PC-9 (cell line): ENCODE data around the gene OS9. TPM values are rescaled to one million over a fixed set of nuclear protein-coding genes. Genes with fewer than 3 reads are reported as not detected.
A peak's percentile ranks its signal among the peaks of the same experiment; 100 is the strongest.

Experiments
- BruUV-seq: library from RNA; stranded (reverse); fragments of 400-500 nt; replicated peaks from 2 replicates; lab custom pipeline; 2021; lab: Mats Ljungman, UMichigan
- CTCF ChIA-PET: fragments of 300-600 bp; sonication (Branson Sonifier 250); formaldehyde crosslinking; loops from one replicate; lab custom pipeline; 2022; ENCODE audit warnings: antibody characterized with exemption; lab: Charles Lee
- POLR2A ChIA-PET: fragments of 300-600 bp; sonication (Branson Sonifier 250); formaldehyde crosslinking; loops from one replicate; lab custom pipeline; 2022; ENCODE audit warnings: antibody characterized with exemption; ENCODE audit not compliant: unreplicated experiment; lab: Charles Lee
- DNase-seq, 2 experiments: peaks; one replicate each; pipeline versions ENCODE4 v3.0.0 to v3.0.0-alpha.2; 2015 to 2022; ENCODE audit warnings: mixed read lengths in 1 of 2
- H2AFZ ChIP-seq: fragments of 200-600 bp; sonication (generic); 2 replicates; pipeline ENCODE4 v1.8.1; 2017; ENCODE audit warnings: antibody characterized with exemption
- H3F3A ChIP-seq: fragments of 200-600 bp; sonication (generic); 2 replicates; pipeline ENCODE4 v1.8.1; 2017; ENCODE audit warnings: antibody characterized with exemption, mild to moderate bottlenecking, low read depth; ENCODE audit not compliant: insufficient read depth
- H3K27ac ChIP-seq: fragments of 200-600 bp; sonication (generic); 2 replicates; pipeline ENCODE4 v1.6.1; 2016; ENCODE audit warnings: mixed run types
- H3K27me3 ChIP-seq: fragments of 200-600 bp; sonication (generic); 2 replicates; pipeline ENCODE4 v1.6.1; 2016; ENCODE audit warnings: low read depth, mixed run types; ENCODE audit not compliant: insufficient read depth
- H3K36me3 ChIP-seq: fragments of 200-600 bp; sonication (generic); 2 replicates; pipeline ENCODE4 v1.6.1; 2016; ENCODE audit warnings: low read depth, mixed run types
- H3K4me1 ChIP-seq: fragments of 200-600 bp; sonication (generic); replicated peaks from 2 replicates; pipeline ENCODE4 v1.6.1; 2016; ENCODE audit warnings: mixed run types; ENCODE audit not compliant: insufficient read depth
- H3K4me2 ChIP-seq: fragments of 200-600 bp; sonication (generic); 2 replicates; pipeline ENCODE4 v1.6.1; 2017; ENCODE audit warnings: mixed run types
- H3K4me3 ChIP-seq: fragments of 200-600 bp; sonication (generic); 2 replicates; pipeline ENCODE4 v1.6.1; 2016; ENCODE audit warnings: mixed run types
- H3K79me2 ChIP-seq: fragments of 200-600 bp; sonication (generic); 2 replicates; pipeline ENCODE4 v1.6.1; 2017; ENCODE audit warnings: low read depth, mixed run types
- H3K9me2 ChIP-seq: fragments of 200-600 bp; sonication (generic); 2 replicates; pipeline ENCODE4 v1.8.1; 2017; ENCODE audit warnings: mild to moderate bottlenecking; ENCODE audit not compliant: insufficient read depth
- H3K9me3 ChIP-seq: fragments of 200-600 bp; sonication (generic); 2 replicates; pipeline ENCODE4 v1.8.1; 2016; ENCODE audit warnings: low read depth; ENCODE audit not compliant: insufficient read depth
- H4K20me1 ChIP-seq: fragments of 200-600 bp; sonication (generic); 2 replicates; pipeline ENCODE4 v1.8.1; 2017; ENCODE audit not compliant: insufficient read depth
- CTCF ChIP-seq: fragments of 200-600 bp; sonication (generic); conservative IDR thresholded peaks from 2 replicates; pipeline ENCODE4 v1.6.1; 2017; ENCODE audit warnings: mixed run types, antibody characterized with exemption, mild to moderate bottlenecking, moderate library complexity
- EZH2 ChIP-seq: fragments of 200-600 bp; sonication (generic); IDR thresholded peaks from 2 replicates; pipeline ENCODE4 v1.8.0; 2017; ENCODE audit warnings: antibody characterized with exemption, low read depth
- intact Hi-C: fragments of 100-400 bp; cut with micrococcal nuclease; formaldehyde crosslinking; loops from one replicate; pipeline ENCODE4 v1.10.0; 2022; ENCODE audit not compliant: unreplicated experiment
- total RNA-seq: library from RNA; stranded (reverse); gene quantifications from 2 replicates; pipeline ENCODE4 v1.2.3, GENCODE V29; 2021

The OS9 gene
- total RNA-seq, 1 experiment from 2014 or later, result 96.7 TPM

GRCh38 chr12:57749061-57749460, 55.1 kb downstream of the OS9 start:
- POLR2A ChIA-PET, result no interaction called here
- Histone ChIP-seq H3F3A (peaks cover 42% of the 10 kb centered on the region), H3K4me1 (peaks cover 30% of the 10 kb centered on the region), H3K9me3 (no peaks in the 10 kb centered on the region), H3K36me3 (peaks cover 20% of the 10 kb centered on the region), H4K20me1 (no peaks in the 10 kb centered on the region), H2AFZ (no peak overlapping the region), H3K4me3 (no peak overlapping the region), H3K4me2 (no peak overlapping the region), H3K79me2 (peaks cover 32% of the 10 kb centered on the region), H3K27me3 (no peaks in the 10 kb centered on the region), H3K9me2 (no peaks in the 10 kb centered on the region), H3K27ac (no peak overlapping the region)
- BruUV-seq, result no TSS peak
- TF ChIP-seq CTCF (no peak), EZH2 (no peak)
- CTCF ChIA-PET, result interaction anchor here (0.7 kb wide), 1 partner anchor 11 kb away, joined by 4 read pairs; no protein-coding TSS in a partner anchor
- intact Hi-C loops, result no loop called here
- no peak for DNase-seq

DNA sequence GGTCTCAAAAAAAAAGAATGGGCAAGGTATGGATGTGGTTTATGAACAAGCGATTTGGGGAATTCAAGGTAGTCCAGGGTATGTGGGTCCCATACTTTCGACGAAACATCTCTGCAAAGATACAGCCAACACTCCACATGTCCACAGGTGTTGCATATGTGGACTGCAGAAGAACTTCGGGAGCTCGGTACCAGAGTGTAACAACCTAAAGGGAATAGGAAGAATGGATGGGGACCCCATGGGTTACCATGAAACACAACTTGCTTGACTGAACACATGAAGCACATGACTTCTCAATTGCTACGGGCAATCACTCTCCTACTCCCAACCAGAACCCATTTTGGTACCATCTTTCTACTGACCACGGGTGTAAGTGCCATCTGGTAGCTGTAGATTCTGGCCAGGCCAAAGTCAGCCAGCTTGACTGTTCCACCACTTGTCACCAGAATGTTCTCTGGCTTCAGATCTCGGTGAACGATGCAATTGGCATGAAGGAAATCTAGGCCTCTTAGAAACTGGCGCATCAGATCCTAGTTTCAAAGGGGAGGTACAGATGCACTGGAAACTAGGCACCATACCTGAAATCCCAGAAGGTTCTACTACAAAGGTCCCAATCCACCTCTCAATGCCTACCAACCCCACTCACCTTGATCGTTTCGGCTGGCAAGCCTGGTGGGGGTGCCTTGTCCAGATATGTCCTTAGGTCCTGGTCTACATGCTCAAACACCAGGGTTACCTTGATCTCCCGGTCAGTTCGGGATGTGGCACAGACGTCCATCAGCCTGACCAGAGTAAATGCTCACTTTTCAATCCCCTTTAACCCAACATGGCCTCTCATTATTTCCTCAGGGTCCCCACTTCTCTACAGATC, 56.9 kb downstream of the OS9 start:
- Histone ChIP-seq H3K9me3 (no peaks in the 10 kb centered on the region), H3K4me3 (peak overlapping the region; percentile 78), H3K27me3 (no peaks in the 10 kb centered on the region), H3K36me3 (peaks cover 20% of the 10 kb centered on the region), H2AFZ (no peak overlapping the region), H3K4me2 (peak overlapping the region; percentile 89), H3F3A (peaks cover 45% of the 10 kb centered on the region), H3K9me2 (no peaks in the 10 kb centered on the region), H3K4me1 (peaks cover 31% of the 10 kb centered on the region), H3K79me2 (peaks cover 28% of the 10 kb centered on the region), H3K27ac (no peak overlapping the region), H4K20me1 (no peaks in the 10 kb centered on the region)
- intact Hi-C loops, result no loop called here
- no TSS peak for BruUV-seq
- no peak for TF ChIP-seq CTCF
- no peak for TF ChIP-seq EZH2
- ChIA-PET CTCF (no interaction called here), POLR2A (no interaction called here)
- no peak for DNase-seq

DNA sequence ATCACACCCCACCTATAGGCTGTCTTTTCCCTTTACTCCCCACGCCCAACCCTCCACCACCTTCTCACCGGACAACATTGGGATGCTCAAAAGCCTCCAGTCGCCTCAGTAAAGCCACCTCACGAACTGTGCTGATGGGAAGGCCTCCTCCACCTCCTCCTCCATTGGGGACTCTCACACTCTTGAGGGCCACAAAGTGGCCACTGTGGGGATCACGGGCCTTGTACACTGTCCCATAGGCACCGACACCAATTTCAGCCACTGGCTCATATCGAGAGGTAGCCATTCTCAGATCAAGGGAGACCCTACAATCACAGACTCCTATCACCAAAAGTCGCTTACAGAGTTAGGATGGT, 57.5 kb downstream of the OS9 start:
- DNase-seq, result no peak
- Histone ChIP-seq H3K27ac (peak overlapping the region; percentile 65; the same call in 1 of the 2 replicates), H3K4me2 (peak overlapping the region; percentile 89), H3F3A (peaks cover 39% of the 10 kb centered on the region), H3K36me3 (peaks cover 20% of the 10 kb centered on the region), H3K79me2 (peaks cover 27% of the 10 kb centered on the region), H3K4me3 (peak overlapping the region; percentile 78), H3K4me1 (peaks cover 27% of the 10 kb centered on the region), H2AFZ (peak overlapping the region; percentile 94), H4K20me1 (no peaks in the 10 kb centered on the region), H3K27me3 (no peaks in the 10 kb centered on the region), H3K9me2 (no peaks in the 10 kb centered on the region), H3K9me3 (no peaks in the 10 kb centered on the region)
- no peak for TF ChIP-seq CTCF
- TF ChIP-seq EZH2, result no peak
- no TSS peak for BruUV-seq
- CTCF ChIA-PET, result no interaction called here
- POLR2A ChIA-PET, result interaction anchor here (0.6 kb wide), 1 partner anchor 12 kb away, joined by 10 read pairs; no protein-coding TSS in a partner anchor
- intact Hi-C loops, result no loop called here
